GM19035 (cell line): ENCODE data around the gene CHMP2A.
A peak's percentile ranks its signal among the peaks of the same experiment; 100 is the strongest.
"Not testable (repeated sequence)": the region's sequence is repeated elsewhere in the genome, so short reads cannot be mapped to it uniquely, and the experiment has no call there.

Experiments
- ATAC-seq: cut with Tn5 transposase; IDR thresholded peaks from one replicate; pipeline ENCODE4 v1.9.1; 2021; ENCODE audit not compliant: unreplicated experiment

Gene CHMP2A

DNA sequence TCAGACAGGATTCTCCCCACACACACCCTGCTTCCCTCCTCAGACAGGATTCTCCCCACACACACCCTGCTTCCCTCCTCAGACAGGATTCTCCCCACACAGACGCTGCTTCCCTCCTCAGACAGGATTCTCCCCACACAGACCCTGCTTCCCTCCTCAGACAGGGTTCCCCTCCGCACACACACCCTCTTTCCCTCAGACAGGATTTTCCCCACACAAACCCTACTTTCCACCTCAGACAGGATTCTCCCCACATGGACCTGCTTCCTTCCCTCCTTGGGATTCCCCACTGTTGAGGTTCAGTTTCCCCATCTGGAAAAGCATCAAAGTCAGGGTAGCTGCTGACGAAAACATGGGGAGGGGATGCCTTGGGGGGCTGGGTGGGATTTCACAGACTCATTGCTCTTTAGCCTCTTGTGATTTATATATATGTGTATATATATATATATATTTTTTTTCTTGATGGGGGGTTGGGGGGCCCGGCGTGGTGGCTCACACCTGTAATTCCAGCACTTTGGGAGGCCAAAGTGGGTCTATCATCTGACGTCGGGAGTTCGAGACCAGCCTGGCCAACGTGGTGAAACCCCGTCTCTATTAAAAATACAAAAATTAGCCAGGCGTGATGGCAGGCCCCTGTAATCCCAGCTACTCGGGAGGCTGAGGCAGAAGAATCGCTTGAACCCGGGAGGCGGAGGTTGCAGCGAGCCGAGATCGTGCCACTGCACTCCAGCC, 12.1 kb downstream of the CHMP2A start:
- ATAC-seq, result not testable (repeated sequence)

DNA sequence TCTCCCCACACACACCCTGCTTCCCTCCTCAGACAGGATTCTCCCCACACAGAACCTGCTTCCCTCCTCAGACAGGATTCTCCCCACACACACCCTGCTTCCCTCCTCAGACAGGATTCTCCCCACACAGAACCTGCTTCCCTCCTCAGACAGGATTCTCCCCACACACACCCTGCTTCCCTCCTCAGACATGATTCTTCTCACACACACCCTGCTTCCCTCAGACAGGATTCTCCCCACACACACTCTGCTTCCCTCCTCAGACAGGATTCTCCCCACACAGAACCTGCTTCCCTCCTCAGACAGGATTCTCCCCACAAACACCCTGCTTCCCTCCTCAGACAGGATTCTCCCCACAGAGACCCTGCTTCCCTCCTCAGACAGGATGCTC, 15.7 kb downstream of the CHMP2A start:
- not testable (repeated sequence) for ATAC-seq

GRCh38 chr19:58538257-58539168, 16.4 kb downstream of the CHMP2A start:
- no peak for ATAC-seq

GRCh38 chr19:58536852-58537798, 17.8 kb downstream of the CHMP2A start:
- ATAC-seq, result no peak

- no peak for ATAC-seq
Measured at GRCh38 chr19:58535857-58536256, 19.0 kb downstream of the CHMP2A start.

DNA sequence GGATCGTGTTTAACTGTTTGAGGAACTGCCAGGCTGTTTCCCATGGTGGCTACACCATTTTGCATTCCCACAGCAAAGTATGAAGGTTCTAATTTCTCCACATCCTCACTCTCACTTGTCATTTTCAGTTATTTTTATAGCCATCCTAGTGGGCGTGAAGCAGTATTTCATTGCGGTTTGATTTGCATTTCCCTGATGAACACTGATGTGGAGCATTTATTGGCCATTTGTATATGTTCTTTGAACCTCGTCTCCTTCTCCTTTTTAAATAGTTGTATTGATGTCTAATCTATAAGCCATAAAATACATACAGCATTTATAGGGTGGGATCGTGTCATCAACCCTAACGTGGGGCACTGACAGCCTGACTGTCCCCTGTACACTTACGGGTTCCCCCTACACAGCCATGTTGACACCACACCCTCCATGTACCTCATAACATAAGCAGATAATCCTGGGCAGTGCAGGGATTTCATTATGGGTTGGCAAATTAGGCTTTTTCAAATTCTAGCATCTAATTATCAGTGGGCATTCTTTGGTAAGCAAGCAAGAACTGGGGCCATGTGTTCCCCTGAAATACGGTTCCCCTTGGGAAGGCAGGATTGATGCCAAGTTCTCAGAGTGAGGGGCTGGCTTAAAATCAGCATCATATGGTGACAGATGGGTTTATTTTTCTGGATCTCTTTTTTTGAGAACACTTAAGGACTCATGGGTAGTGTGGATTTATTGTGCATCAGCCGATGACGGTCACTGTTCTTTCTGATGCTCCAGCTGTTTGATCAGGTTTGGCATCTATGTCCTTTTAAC, 23.7 kb downstream of the CHMP2A start:
- no peak for ATAC-seq

- ATAC-seq, result no peak
Measured at GRCh38 chr19:58529405-58529804, 25.5 kb downstream of the CHMP2A start.

DNA sequence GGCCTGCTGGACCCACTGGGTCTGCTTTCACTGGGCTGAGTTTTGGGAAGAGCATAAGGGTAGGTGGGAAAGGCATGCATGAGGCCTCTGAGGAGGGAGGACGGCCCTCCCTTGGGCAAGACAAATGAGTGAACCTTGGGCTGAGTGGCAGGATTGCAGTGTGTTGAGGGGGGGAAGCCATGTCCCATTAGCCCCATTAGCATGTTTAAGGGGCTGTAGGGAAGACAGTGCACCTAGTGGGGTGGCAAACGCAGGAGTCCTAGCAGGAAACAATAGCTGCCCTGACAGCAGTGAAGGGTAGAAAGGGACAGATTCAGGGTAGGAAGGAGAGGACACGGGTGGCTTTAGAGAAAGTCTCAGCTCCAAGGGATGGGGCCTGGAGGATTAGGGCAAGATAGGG, 32.2 kb downstream of the CHMP2A start:
- no peak for ATAC-seq

- ATAC-seq, result no peak
Measured at GRCh38 chr19:58521651-58522050, 33.3 kb downstream of the CHMP2A start.

DNA sequence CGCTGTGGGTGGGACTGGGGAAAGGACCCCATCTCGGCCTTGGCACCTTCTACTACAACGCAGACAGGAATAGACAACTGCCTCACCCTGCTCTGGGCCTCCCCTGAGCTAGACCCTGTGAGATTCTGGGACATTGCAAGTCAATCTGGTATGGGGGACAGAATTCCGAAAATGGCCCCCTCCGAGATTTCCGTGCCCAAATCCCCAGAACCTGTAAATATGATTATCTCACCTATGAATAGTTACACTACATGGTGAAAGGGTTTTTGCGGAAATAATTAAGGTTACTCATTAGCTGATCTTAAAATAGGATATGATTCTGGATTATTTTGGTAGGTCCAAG, 34.7 kb downstream of the CHMP2A start:
- ATAC-seq, result no peak

DNA sequence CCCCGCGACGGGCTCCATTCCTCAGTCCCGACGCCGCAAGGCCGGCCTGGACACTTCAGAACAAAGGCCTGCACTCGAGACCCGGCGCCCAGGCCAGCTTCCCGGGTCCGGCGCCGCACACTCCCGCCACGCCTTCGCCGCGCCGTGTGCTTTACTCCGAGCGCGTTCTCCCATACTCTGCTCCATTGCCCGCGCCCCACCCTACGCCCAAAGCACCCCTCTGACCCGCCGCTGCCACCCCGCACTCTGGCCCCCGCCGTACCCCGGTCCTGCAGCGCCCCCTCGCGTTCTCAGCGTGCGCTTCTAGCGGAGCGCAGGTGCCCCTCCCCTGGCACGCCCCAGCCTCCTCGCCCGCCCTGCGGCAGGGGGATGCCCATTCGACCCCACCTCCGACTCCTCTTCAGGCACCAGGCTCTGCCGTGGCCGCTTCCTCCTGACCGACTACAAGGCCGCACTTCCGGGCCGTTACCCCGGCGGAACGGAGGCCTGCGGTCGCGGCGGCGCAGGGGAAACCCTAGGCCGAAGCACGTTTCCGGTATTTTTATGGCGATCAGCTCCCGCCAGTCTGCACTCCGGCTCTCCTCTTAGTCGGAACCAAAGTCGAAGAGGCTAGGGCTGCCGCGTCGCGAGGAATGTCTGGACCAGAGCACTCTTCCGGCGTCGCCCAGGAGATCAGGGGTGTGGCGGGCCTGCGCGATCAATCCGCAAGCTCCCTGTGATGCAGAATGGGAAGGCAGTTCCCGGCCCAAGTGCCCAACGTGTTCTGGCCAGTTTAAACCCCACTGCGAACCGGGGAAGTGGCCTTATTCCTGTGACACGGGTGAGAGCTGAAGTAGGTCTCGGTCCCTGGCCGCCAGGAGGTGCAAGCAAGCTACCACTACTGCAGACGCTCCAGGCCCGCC, 35.3 kb downstream of the CHMP2A start, which contains the start of gene ZBTB45:
TSS of gene ZBTB45 (minus strand) at position 456 of the 902 bp plus-strand sequence. CDS start 2,137 bp downstream, outside the sequence.
- ATAC-seq, result peak; percentile 77

GRCh38 chr19:58519087-58519354, 35.9 kb downstream of the CHMP2A start:
- ATAC-seq, result no peak

- no peak for ATAC-seq
Measured at GRCh38 chr19:58518256-58519086, 36.4 kb downstream of the CHMP2A start.

DNA sequence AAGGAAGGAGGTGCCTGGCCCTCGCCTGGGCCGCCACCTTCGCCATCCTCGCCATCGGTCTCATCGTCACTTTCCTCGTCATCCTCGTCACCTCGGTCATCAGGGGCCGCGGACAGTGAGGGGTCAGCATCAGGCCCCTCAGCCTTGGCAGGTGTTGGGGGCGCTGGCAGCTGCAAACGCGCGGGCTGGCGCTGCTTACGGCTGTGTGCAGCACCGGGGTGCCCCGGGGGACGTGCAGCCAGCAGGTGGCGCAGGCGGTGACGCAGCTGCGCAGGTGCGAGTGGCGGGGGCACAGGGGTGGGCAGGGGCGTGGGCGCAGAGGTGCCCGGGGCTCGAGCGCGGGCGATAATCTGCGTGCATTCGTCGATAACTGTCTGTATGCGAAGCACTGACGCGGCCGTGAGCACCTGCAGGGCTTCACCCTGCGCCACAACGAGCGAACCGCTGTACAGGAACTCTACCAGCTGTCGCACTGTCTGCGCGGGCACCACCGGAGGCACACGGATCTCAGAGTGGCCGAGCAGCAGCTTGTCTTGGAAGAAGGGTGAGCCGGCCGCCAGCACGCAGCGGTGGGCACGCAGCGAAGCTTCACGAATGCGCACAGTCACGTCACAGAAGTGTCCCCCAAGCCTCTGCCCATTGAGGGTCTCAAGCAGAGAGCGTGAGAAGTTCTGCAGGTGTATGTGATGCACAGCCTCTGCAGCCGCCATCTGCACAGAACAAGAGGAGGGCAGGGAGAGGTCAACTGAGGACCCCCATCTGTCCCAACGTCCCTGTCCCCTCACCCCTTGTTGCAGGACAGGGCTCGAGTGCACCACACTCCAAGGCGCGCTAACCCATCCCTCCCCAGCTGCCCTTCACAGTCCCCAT, 37.7 kb downstream of the CHMP2A start:
- ATAC-seq, result no peak

- no peak for ATAC-seq
Measured at GRCh38 chr19:58516246-58516836, 38.6 kb downstream of the CHMP2A start.

GRCh38 chr19:58515259-58515658, 39.6 kb downstream of the CHMP2A start:
- ATAC-seq, result no peak

- ATAC-seq, result no peak
Measured at GRCh38 chr19:58514564-58515022, 40.3 kb downstream of the CHMP2A start.
